ENCODE results near the gene SNAI3. TPM values are rescaled to one million over a fixed set of nuclear protein-coding genes. Genes with fewer than 3 reads are reported as not detected.

The SNAI3 gene
- total and polyA plus RNA-seq, 3 experiments from 2014 or later = 2.2 to 13.5 (median 2.8) TPM

GRCh38 chr16:88684569-88685155, 1.6 kb downstream of the SNAI3 start:
- peak overlapping the region; percentile 81 for H3K4me3 ChIP-seq (ENCODE audit: low read length)
- DNase-seq = no peak
- Mint-ChIP-seq H3K4me3 (peak overlapping the region; percentile 80 to 94 (median 84)), H3K9me3 (no peaks in the 10 kb centered on the region), H3K27ac (peak overlapping the region in 7 of 8 donors; percentile 12 to 98 (median 76)), H3K27me3 (no peaks in the 10 kb centered on the region), H3K36me3 (peaks cover 0 to 16% (median 0%) of the 10 kb centered on the region in 3 donors), H3K4me1 (peaks cover 28 to 67% (median 29%) of the 10 kb centered on the region in 3 donors)
- H3K27ac ChIP-seq (ENCODE audit: low read depth, low read length) = no peak overlapping the region
- peaks cover 54% of the 10 kb centered on the region for H3K4me1 ChIP-seq (ENCODE audit: insufficient read depth, low read length)
- H3K9me3 ChIP-seq (ENCODE audit: low read length) = no peaks in the 10 kb centered on the region
- POLR2A ChIA-PET = interaction anchor here (0.6 kb wide), 1 partner anchor 23 kb away, joined by 3 read pairs; no protein-coding TSS in a partner anchor
- no peaks in the 10 kb centered on the region for H3K27me3 ChIP-seq (ENCODE audit: insufficient read depth, low read length, poor library complexity, severe bottlenecking)
- peaks cover 7% of the 10 kb centered on the region for H3K36me3 ChIP-seq (ENCODE audit: insufficient read depth, low read length)
- CTCF ChIA-PET = interaction anchor here (0.8 to 2.2 kb wide), 15 partner anchors 11 to 173 kb away, joined by 3 to 26 read pairs (median 4); partner anchors contain the start of genes MVD and TRAPPC2L

- POLR2A ChIA-PET = interaction anchor here (0.6 to 2.2 kb wide), 3 partner anchors 21 to 62 kb away, joined by 3 to 6 read pairs (median 3); no protein-coding TSS in a partner anchor
- peaks cover 28 to 46% (median 29%) of the 10 kb centered on the region in 3 donors for H3K4me1 Mint-ChIP-seq
- H3K4me1 ChIP-seq (ENCODE audit: insufficient read depth, low read length) = peaks cover 49% of the 10 kb centered on the region
- no peaks in the 10 kb centered on the region for H3K9me3 Mint-ChIP-seq
- no peaks in the 10 kb centered on the region for H3K27me3 ChIP-seq (ENCODE audit: insufficient read depth, low read length, poor library complexity, severe bottlenecking)
- H3K9me3 ChIP-seq (ENCODE audit: low read length) = no peaks in the 10 kb centered on the region
- H3K27ac Mint-ChIP-seq = peak overlapping the region; percentile 88 to 98 (median 94)
- CTCF ChIA-PET = interaction anchor here (1.5 to 3.4 kb wide), 4 partner anchors 19 to 27 kb away, joined by 3 to 29 read pairs (median 4); no protein-coding TSS in a partner anchor
- peak overlapping the region; percentile 26 for H3K4me3 ChIP-seq (ENCODE audit: low read length)
- peak overlapping the region; percentile 76 to 88 (median 82) for H3K4me3 Mint-ChIP-seq
- no peak overlapping the region for H3K27ac ChIP-seq (ENCODE audit: low read depth, low read length)
- H3K36me3 Mint-ChIP-seq = peaks cover 0 to 38% (median 0%) of the 10 kb centered on the region in 3 donors
- peak in 3 of 5 donors; percentile 47 to 73 (median 71) for DNase-seq
- no peaks in the 10 kb centered on the region for H3K27me3 Mint-ChIP-seq
- H3K36me3 ChIP-seq (ENCODE audit: insufficient read depth, low read length) = peaks cover 21% of the 10 kb centered on the region
Observed at GRCh38 chr16:88681709-88682451, 4.4 kb downstream of the SNAI3 start.

GRCh38 chr16:88681084-88681680, 5.1 kb downstream of the SNAI3 start:
- H3K4me3 ChIP-seq (ENCODE audit: low read length) = peak overlapping the region; percentile 26
- Mint-ChIP-seq H3K4me1 (peaks cover 28 to 46% (median 29%) of the 10 kb centered on the region in 3 donors), H3K36me3 (peaks cover 0 to 43% (median 0%) of the 10 kb centered on the region in 3 donors), H3K27me3 (no peaks in the 10 kb centered on the region), H3K4me3 (peak overlapping the region; percentile 76 to 88 (median 82)), H3K9me3 (no peaks in the 10 kb centered on the region), H3K27ac (peak overlapping the region; percentile 88 to 98 (median 94))
- no peaks in the 10 kb centered on the region for H3K27me3 ChIP-seq (ENCODE audit: insufficient read depth, low read length, poor library complexity, severe bottlenecking)
- H3K9me3 ChIP-seq (ENCODE audit: low read length) = no peaks in the 10 kb centered on the region
- H3K4me1 ChIP-seq (ENCODE audit: insufficient read depth, low read length) = peaks cover 45% of the 10 kb centered on the region
- H3K27ac ChIP-seq (ENCODE audit: low read depth, low read length) = no peak overlapping the region
- peaks cover 21% of the 10 kb centered on the region for H3K36me3 ChIP-seq (ENCODE audit: insufficient read depth, low read length)
- peak in 4 of 5 donors; percentile 44 to 71 (median 52) for DNase-seq
- CTCF ChIA-PET = interaction anchor here (1.5 to 3.4 kb wide), 4 partner anchors 20 to 28 kb away, joined by 3 to 29 read pairs (median 4); no protein-coding TSS in a partner anchor
- POLR2A ChIA-PET = interaction anchor here (0.6 to 2.2 kb wide), 4 partner anchors 21 to 61 kb away, joined by 3 to 6 read pairs (median 4); no protein-coding TSS in a partner anchor

GRCh38 chr16:88680554-88681083, 5.7 kb downstream of the SNAI3 start:
- H3K27me3 Mint-ChIP-seq = no peaks in the 10 kb centered on the region
- H3K4me3 ChIP-seq (ENCODE audit: low read length) = no peak overlapping the region
- H3K27ac ChIP-seq (ENCODE audit: low read depth, low read length) = no peak overlapping the region
- peaks cover 21% of the 10 kb centered on the region for H3K36me3 ChIP-seq (ENCODE audit: insufficient read depth, low read length)
- no peaks in the 10 kb centered on the region for H3K9me3 Mint-ChIP-seq
- peaks cover 43% of the 10 kb centered on the region for H3K4me1 ChIP-seq (ENCODE audit: insufficient read depth, low read length)
- peaks cover 28 to 46% (median 29%) of the 10 kb centered on the region in 3 donors for H3K4me1 Mint-ChIP-seq
- peak overlapping the region; percentile 54 to 98 (median 92) for H3K27ac Mint-ChIP-seq
- POLR2A ChIA-PET = interaction anchor here (0.6 to 2.2 kb wide), 6 partner anchors 25 to 60 kb away, joined by 3 to 9 read pairs (median 6); no protein-coding TSS in a partner anchor
- no peaks in the 10 kb centered on the region for H3K27me3 ChIP-seq (ENCODE audit: insufficient read depth, low read length, poor library complexity, severe bottlenecking)
- CTCF ChIA-PET = interaction anchor here (0.7 to 3.4 kb wide), 7 partner anchors 17 to 730 kb away, joined by 3 to 29 read pairs (median 3); no protein-coding TSS in a partner anchor
- peaks cover 0 to 45% (median 0%) of the 10 kb centered on the region in 3 donors for H3K36me3 Mint-ChIP-seq
- H3K9me3 ChIP-seq (ENCODE audit: low read length) = no peaks in the 10 kb centered on the region
- peak overlapping the region in 5 of 7 donors; percentile 76 to 88 (median 82) for H3K4me3 Mint-ChIP-seq
- no peak for DNase-seq

- peaks cover 0 to 52% (median 0%) of the 10 kb centered on the region in 3 donors for H3K36me3 Mint-ChIP-seq
- H3K27ac ChIP-seq (ENCODE audit: low read depth, low read length) = no peak overlapping the region
- no peak overlapping the region for H3K4me3 ChIP-seq (ENCODE audit: low read length)
- no peak for DNase-seq
- no peaks in the 10 kb centered on the region for H3K27me3 ChIP-seq (ENCODE audit: insufficient read depth, low read length, poor library complexity, severe bottlenecking)
- H3K9me3 Mint-ChIP-seq = no peaks in the 10 kb centered on the region
- peaks cover 22% of the 10 kb centered on the region for H3K4me1 ChIP-seq (ENCODE audit: insufficient read depth, low read length)
- H3K36me3 ChIP-seq (ENCODE audit: insufficient read depth, low read length) = peaks cover 21% of the 10 kb centered on the region
- H3K9me3 ChIP-seq (ENCODE audit: low read length) = no peaks in the 10 kb centered on the region
- ChIA-PET CTCF (interaction anchor here (1.4 kb wide), 1 partner anchor 59 kb away, joined by 3 read pairs; no protein-coding TSS in a partner anchor), POLR2A (no interaction called here)
- H3K27me3 Mint-ChIP-seq = no peaks in the 10 kb centered on the region
- peak overlapping the region in 1 of 7 donors; percentile 54 for H3K4me3 Mint-ChIP-seq
- H3K4me1 Mint-ChIP-seq = peaks cover 17 to 26% (median 20%) of the 10 kb centered on the region in 3 donors
- no peak overlapping the region for H3K27ac Mint-ChIP-seq
Observed at GRCh38 chr16:88678224-88678979, 7.9 kb downstream of the SNAI3 start.

- H3K9me3 Mint-ChIP-seq = no peaks in the 10 kb centered on the region
- H3K4me3 ChIP-seq (ENCODE audit: low read length) = no peak overlapping the region
- no peaks in the 10 kb centered on the region for H3K27me3 ChIP-seq (ENCODE audit: insufficient read depth, low read length, poor library complexity, severe bottlenecking)
- H3K4me1 ChIP-seq (ENCODE audit: insufficient read depth, low read length) = peaks cover 22% of the 10 kb centered on the region
- H3K9me3 ChIP-seq (ENCODE audit: low read length) = no peaks in the 10 kb centered on the region
- H3K4me3 Mint-ChIP-seq = no peak overlapping the region
- ChIA-PET POLR2A (no interaction called here), CTCF (interaction anchor here (1.5 kb wide), 1 partner anchor 60 kb away, joined by 3 read pairs; no protein-coding TSS in a partner anchor)
- no peak overlapping the region for H3K27ac ChIP-seq (ENCODE audit: low read depth, low read length)
- H3K27ac Mint-ChIP-seq = no peak overlapping the region
- H3K27me3 Mint-ChIP-seq = no peaks in the 10 kb centered on the region
- H3K36me3 ChIP-seq (ENCODE audit: insufficient read depth, low read length) = peaks cover 21% of the 10 kb centered on the region
- DNase-seq = no peak
- peaks cover 0 to 52% (median 0%) of the 10 kb centered on the region in 3 donors for H3K36me3 Mint-ChIP-seq
- H3K4me1 Mint-ChIP-seq = peaks cover 17 to 26% (median 20%) of the 10 kb centered on the region in 3 donors
Observed at GRCh38 chr16:88677721-88678120, 8.6 kb downstream of the SNAI3 start.
